ENCODE measurements around the gene CTDP1.

Gene CTDP1

GRCh38 chr18:79682894-79683625 is 3.5 kb downstream of the CTDP1 start:
- DNase-seq: peak in 2 of 3 donors; percentile 31 to 89
- H3K36me3 ChIP-seq (ENCODE audit: control insufficient read depth in 4 of 4, insufficient read depth in 4 of 4, low read length in 3 of 4): peaks cover 0 to 23% (median 8%) of the 10 kb centered on the region in 4 experiments
- H3K4me1 ChIP-seq (ENCODE audit: control extremely low read depth in 1 of 4, control insufficient read depth in 4 of 4, insufficient read depth in 4 of 4, low read length in 3 of 4): peaks cover 3 to 55% (median 28%) of the 10 kb centered on the region in 4 experiments
- ChIA-PET CTCF (interaction anchor here (1.1 to 1.7 kb wide), 2 partner anchors 13 to 21 kb away, joined by 3 to 4 read pairs; no protein-coding TSS in a partner anchor), POLR2A (no interaction called here)
- peak overlapping the region in 1 of 7 experiments; percentile 16 for H3K4me3 ChIP-seq (ENCODE audit: control insufficient read depth in 1 of 7, extremely low read depth in 1 of 7, insufficient read depth in 4 of 7, low read depth in 2 of 7, low read length in 6 of 7)
- H3K9me3 ChIP-seq (ENCODE audit: control extremely low read depth in 1 of 5, control insufficient read depth in 4 of 5, insufficient read depth in 2 of 5, low read depth in 1 of 5, low read length in 4 of 5): no peaks in the 10 kb centered on the region
- 98% methylated on average over 6 of the region's 15 CpGs for WGBS (ENCODE audit: insufficient coverage)
- H3K27me3 ChIP-seq (replicated peaks in 2 of 5; ENCODE audit: control insufficient read depth in 4 of 5, insufficient read depth in 5 of 5, low read length in 4 of 5): no peaks in the 10 kb centered on the region
- H3K27ac ChIP-seq (ENCODE audit: insufficient read depth in 1 of 2, low read depth in 1 of 2, low read length in 2 of 2, poor library complexity in 1 of 2, severe bottlenecking in 2 of 2): no peak overlapping the region

DNA sequence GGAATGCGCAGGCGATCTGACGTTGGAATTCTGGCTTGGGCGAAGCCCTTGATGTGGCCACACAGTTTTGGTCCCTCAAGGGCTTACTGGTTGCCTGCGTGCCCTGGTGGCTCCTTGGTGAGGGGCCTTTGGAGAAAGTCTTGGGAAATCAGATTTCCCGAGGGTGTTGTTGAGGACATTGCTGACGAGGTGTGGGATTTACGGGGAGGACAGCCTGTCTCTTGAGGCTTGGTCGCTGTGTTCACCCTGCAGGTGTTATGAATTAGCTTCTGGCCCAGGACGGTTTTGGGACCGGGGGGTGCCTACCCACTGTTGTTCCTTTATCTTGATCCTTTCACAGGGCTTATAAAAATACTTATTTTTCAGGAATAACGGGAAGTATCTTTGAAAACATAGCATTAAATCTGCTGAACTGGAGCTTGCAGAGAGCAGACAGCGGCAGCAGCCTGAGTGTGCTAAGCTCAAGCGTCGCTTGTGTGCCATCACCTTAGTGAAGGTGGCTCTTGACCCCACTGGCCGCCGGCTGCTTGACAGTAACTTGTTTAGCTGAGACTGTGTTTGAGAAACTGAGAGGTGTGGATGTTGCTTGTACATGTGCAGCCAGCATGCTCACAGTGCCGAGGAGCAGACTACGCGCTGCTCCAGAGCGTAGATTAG is 4.2 kb downstream of the CTDP1 start:
- 95% methylated on average over 20 of the region's 21 CpGs for WGBS (ENCODE audit: insufficient coverage)
- CTCF ChIA-PET: interaction anchor here (1.1 to 1.7 kb wide), 2 partner anchors 14 to 20 kb away, joined by 3 to 4 read pairs; no protein-coding TSS in a partner anchor
- Histone ChIP-seq H3K4me3 (ENCODE audit: control insufficient read depth in 1 of 7, extremely low read depth in 1 of 7, insufficient read depth in 4 of 7, low read depth in 2 of 7, low read length in 6 of 7) (no peak overlapping the region), H3K27ac (ENCODE audit: insufficient read depth in 1 of 2, low read depth in 1 of 2, low read length in 2 of 2, poor library complexity in 1 of 2, severe bottlenecking in 2 of 2) (no peak overlapping the region), H3K27me3 (replicated peaks in 2 of 5; ENCODE audit: control insufficient read depth in 4 of 5, insufficient read depth in 5 of 5, low read length in 4 of 5) (no peaks in the 10 kb centered on the region), H3K4me1 (ENCODE audit: control extremely low read depth in 1 of 4, control insufficient read depth in 4 of 4, insufficient read depth in 4 of 4, low read length in 3 of 4) (peaks cover 0 to 48% (median 22%) of the 10 kb centered on the region in 4 experiments), H3K36me3 (ENCODE audit: control insufficient read depth in 4 of 4, insufficient read depth in 4 of 4, low read length in 3 of 4) (peaks cover 0 to 23% (median 8%) of the 10 kb centered on the region in 4 experiments), H3K9me3 (ENCODE audit: control extremely low read depth in 1 of 5, control insufficient read depth in 4 of 5, insufficient read depth in 2 of 5, low read depth in 1 of 5, low read length in 4 of 5) (no peaks in the 10 kb centered on the region)
- POLR2A ChIA-PET: no interaction called here
- DNase-seq: no peak

GRCh38 chr18:79684283-79684631 is 4.7 kb downstream of the CTDP1 start:
- 93% methylated on average over 9 of the region's 10 CpGs for WGBS (ENCODE audit: insufficient coverage)
- DNase-seq: no peak
- Histone ChIP-seq H3K27ac (ENCODE audit: insufficient read depth in 1 of 2, low read depth in 1 of 2, low read length in 2 of 2, poor library complexity in 1 of 2, severe bottlenecking in 2 of 2) (no peak overlapping the region), H3K4me1 (ENCODE audit: control extremely low read depth in 1 of 4, control insufficient read depth in 4 of 4, insufficient read depth in 4 of 4, low read length in 3 of 4) (peaks cover 0 to 48% (median 21%) of the 10 kb centered on the region in 4 experiments), H3K36me3 (ENCODE audit: control insufficient read depth in 4 of 4, insufficient read depth in 4 of 4, low read length in 3 of 4) (peaks cover 0 to 23% (median 8%) of the 10 kb centered on the region in 4 experiments), H3K27me3 (replicated peaks in 2 of 5; ENCODE audit: control insufficient read depth in 4 of 5, insufficient read depth in 5 of 5, low read length in 4 of 5) (no peaks in the 10 kb centered on the region), H3K4me3 (ENCODE audit: control insufficient read depth in 1 of 7, extremely low read depth in 1 of 7, insufficient read depth in 4 of 7, low read depth in 2 of 7, low read length in 6 of 7) (no peak overlapping the region), H3K9me3 (ENCODE audit: control extremely low read depth in 1 of 5, control insufficient read depth in 4 of 5, insufficient read depth in 2 of 5, low read depth in 1 of 5, low read length in 4 of 5) (no peaks in the 10 kb centered on the region)
- CTCF ChIA-PET: interaction anchor here (1.1 kb wide), 1 partner anchor 14 kb away, joined by 3 read pairs; no protein-coding TSS in a partner anchor
- POLR2A ChIA-PET: no interaction called here

DNA sequence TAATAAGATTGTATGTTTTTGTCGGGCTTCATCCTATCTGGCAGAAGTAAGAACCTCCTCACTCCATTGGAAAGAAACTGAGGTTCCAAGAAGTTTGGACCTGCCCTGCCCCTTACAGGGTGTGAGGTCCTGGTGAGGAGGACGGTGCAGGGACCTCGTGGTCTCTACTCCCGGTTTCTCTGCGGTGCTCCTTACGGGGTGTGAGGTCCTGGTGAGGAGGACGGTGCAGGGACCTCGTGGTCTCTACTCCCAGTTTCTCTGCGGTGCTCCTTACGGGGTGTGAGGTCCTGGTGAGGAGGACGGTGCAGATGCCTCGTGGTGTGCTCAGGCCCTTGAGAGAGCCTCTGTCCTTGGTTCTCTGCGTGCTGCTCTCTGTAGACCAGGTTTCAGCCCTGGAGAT is 5.2 kb downstream of the CTDP1 start:
- no peak for DNase-seq
- no peaks in the 10 kb centered on the region for H3K27me3 ChIP-seq (replicated peaks in 2 of 5; ENCODE audit: control insufficient read depth in 4 of 5, insufficient read depth in 5 of 5, low read length in 4 of 5)
- H3K4me3 ChIP-seq (ENCODE audit: control insufficient read depth in 1 of 7, extremely low read depth in 1 of 7, insufficient read depth in 4 of 7, low read depth in 2 of 7, low read length in 6 of 7): no peak overlapping the region
- peaks cover 0 to 48% (median 21%) of the 10 kb centered on the region in 4 experiments for H3K4me1 ChIP-seq (ENCODE audit: control extremely low read depth in 1 of 4, control insufficient read depth in 4 of 4, insufficient read depth in 4 of 4, low read length in 3 of 4)
- no peak overlapping the region for H3K27ac ChIP-seq (ENCODE audit: insufficient read depth in 1 of 2, low read depth in 1 of 2, low read length in 2 of 2, poor library complexity in 1 of 2, severe bottlenecking in 2 of 2)
- WGBS (ENCODE audit: insufficient coverage): 90% methylated on average over 10 of the region's 13 CpGs
- H3K9me3 ChIP-seq (ENCODE audit: control extremely low read depth in 1 of 5, control insufficient read depth in 4 of 5, insufficient read depth in 2 of 5, low read depth in 1 of 5, low read length in 4 of 5): no peaks in the 10 kb centered on the region
- CTCF ChIA-PET: no interaction called here
- peaks cover 0 to 23% (median 8%) of the 10 kb centered on the region in 4 experiments for H3K36me3 ChIP-seq (ENCODE audit: control insufficient read depth in 4 of 4, insufficient read depth in 4 of 4, low read length in 3 of 4)
- POLR2A ChIA-PET: no interaction called here

DNA sequence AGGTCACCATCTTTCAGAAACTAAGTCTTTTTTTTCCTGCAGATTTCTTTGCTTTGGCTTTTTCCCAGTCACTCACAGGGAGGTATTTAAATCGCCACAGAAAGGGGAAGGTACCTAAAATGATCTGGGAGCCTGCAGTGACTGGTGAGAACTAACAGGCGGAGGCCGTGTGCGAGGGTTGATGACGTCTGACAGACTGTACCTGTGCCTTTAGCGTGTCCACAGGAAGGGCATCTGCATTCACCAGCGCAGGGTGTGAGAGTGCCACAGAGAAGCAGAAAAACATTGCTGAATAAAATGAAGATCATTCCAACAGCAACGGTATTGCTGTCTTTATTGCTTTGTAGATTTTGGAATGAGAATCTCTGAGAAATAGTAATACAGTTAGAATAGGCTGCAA is 5.7 kb downstream of the CTDP1 start:
- DNase-seq: peak in 1 of 3 donors; percentile 28
- 88% methylated on average over 8 of the region's 8 CpGs for WGBS (ENCODE audit: insufficient coverage)
- Histone ChIP-seq H3K27me3 (replicated peaks in 2 of 5; ENCODE audit: control insufficient read depth in 4 of 5, insufficient read depth in 5 of 5, low read length in 4 of 5) (no peaks in the 10 kb centered on the region), H3K9me3 (ENCODE audit: control extremely low read depth in 1 of 5, control insufficient read depth in 4 of 5, insufficient read depth in 2 of 5, low read depth in 1 of 5, low read length in 4 of 5) (no peaks in the 10 kb centered on the region), H3K4me1 (ENCODE audit: control extremely low read depth in 1 of 4, control insufficient read depth in 4 of 4, insufficient read depth in 4 of 4, low read length in 3 of 4) (peaks cover 0 to 48% (median 20%) of the 10 kb centered on the region in 4 experiments), H3K4me3 (ENCODE audit: control insufficient read depth in 1 of 7, extremely low read depth in 1 of 7, insufficient read depth in 4 of 7, low read depth in 2 of 7, low read length in 6 of 7) (no peak overlapping the region), H3K36me3 (ENCODE audit: control insufficient read depth in 4 of 4, insufficient read depth in 4 of 4, low read length in 3 of 4) (peaks cover 0 to 23% (median 8%) of the 10 kb centered on the region in 4 experiments), H3K27ac (ENCODE audit: insufficient read depth in 1 of 2, low read depth in 1 of 2, low read length in 2 of 2, poor library complexity in 1 of 2, severe bottlenecking in 2 of 2) (no peak overlapping the region)
- ChIA-PET POLR2A (no interaction called here), CTCF (no interaction called here)

- WGBS (ENCODE audit: insufficient coverage): 100% methylated on average over 3 of the region's 7 CpGs
- Histone ChIP-seq H3K9me3 (ENCODE audit: control extremely low read depth in 1 of 5, control insufficient read depth in 4 of 5, insufficient read depth in 2 of 5, low read depth in 1 of 5, low read length in 4 of 5) (no peaks in the 10 kb centered on the region), H3K27ac (ENCODE audit: insufficient read depth in 1 of 2, low read depth in 1 of 2, low read length in 2 of 2, poor library complexity in 1 of 2, severe bottlenecking in 2 of 2) (no peak overlapping the region), H3K27me3 (replicated peaks in 2 of 5; ENCODE audit: control insufficient read depth in 4 of 5, insufficient read depth in 5 of 5, low read length in 4 of 5) (no peaks in the 10 kb centered on the region), H3K36me3 (ENCODE audit: control insufficient read depth in 4 of 4, insufficient read depth in 4 of 4, low read length in 3 of 4) (peaks cover 0 to 23% (median 8%) of the 10 kb centered on the region in 4 experiments), H3K4me3 (ENCODE audit: control insufficient read depth in 1 of 7, extremely low read depth in 1 of 7, insufficient read depth in 4 of 7, low read depth in 2 of 7, low read length in 6 of 7) (no peak overlapping the region), H3K4me1 (ENCODE audit: control extremely low read depth in 1 of 4, control insufficient read depth in 4 of 4, insufficient read depth in 4 of 4, low read length in 3 of 4) (peaks cover 0 to 41% (median 14%) of the 10 kb centered on the region in 4 experiments)
- POLR2A ChIA-PET: no interaction called here
- no peak for DNase-seq
- CTCF ChIA-PET: no interaction called here
Observed at GRCh38 chr18:79685971-79686370, 6.4 kb downstream of the CTDP1 start.

DNA sequence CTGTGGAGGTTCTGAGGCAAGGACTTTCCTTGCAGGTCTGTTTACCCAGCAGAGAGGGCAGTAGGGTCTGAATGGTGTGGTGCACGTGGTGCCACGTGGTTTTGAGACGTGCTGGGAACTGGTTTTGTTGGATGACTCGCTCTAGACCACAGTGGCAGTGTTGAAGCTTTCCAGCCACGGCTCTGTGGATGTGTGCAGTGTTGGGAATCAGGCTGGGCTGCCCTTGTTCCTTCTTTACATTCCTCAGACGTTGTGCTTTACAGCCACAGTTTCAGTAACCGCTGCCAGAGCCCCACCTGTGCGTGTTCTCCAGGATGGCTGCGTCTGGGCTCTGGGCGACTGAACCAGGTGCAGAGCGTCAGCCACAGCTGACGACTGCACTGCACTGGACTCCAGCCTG is 8.2 kb downstream of the CTDP1 start:
- ChIA-PET CTCF (no interaction called here), POLR2A (no interaction called here)
- Histone ChIP-seq H3K4me1 (ENCODE audit: control extremely low read depth in 1 of 4, control insufficient read depth in 4 of 4, insufficient read depth in 4 of 4, low read length in 3 of 4) (peaks cover 0 to 22% (median 4%) of the 10 kb centered on the region in 4 experiments), H3K27ac (ENCODE audit: insufficient read depth in 1 of 2, low read depth in 1 of 2, low read length in 2 of 2, poor library complexity in 1 of 2, severe bottlenecking in 2 of 2) (no peak overlapping the region), H3K4me3 (ENCODE audit: control insufficient read depth in 1 of 7, extremely low read depth in 1 of 7, insufficient read depth in 4 of 7, low read depth in 2 of 7, low read length in 6 of 7) (no peak overlapping the region), H3K36me3 (ENCODE audit: control insufficient read depth in 4 of 4, insufficient read depth in 4 of 4, low read length in 3 of 4) (peaks cover 0 to 13% (median 3%) of the 10 kb centered on the region in 4 experiments), H3K9me3 (ENCODE audit: control extremely low read depth in 1 of 5, control insufficient read depth in 4 of 5, insufficient read depth in 2 of 5, low read depth in 1 of 5, low read length in 4 of 5) (no peaks in the 10 kb centered on the region), H3K27me3 (replicated peaks in 2 of 5; ENCODE audit: control insufficient read depth in 4 of 5, insufficient read depth in 5 of 5, low read length in 4 of 5) (no peaks in the 10 kb centered on the region)
- 92% methylated on average over 11 of the region's 12 CpGs for WGBS (ENCODE audit: insufficient coverage)
- DNase-seq: no peak
